GM23338 (cell line): ENCODE data around the gene INTS2. TPM values are rescaled to one million over a fixed set of nuclear protein-coding genes. Genes with fewer than 3 reads are reported as not detected.
"Not testable (repeated sequence)": the region's sequence is repeated elsewhere in the genome, so short reads cannot be mapped to it uniquely, and the experiment has no call there.

ENCODE experiments used
- ATAC-seq: fragments of 200-7000 bp; cut with Tn5 transposase; 3 replicates; pipeline ENCODE4 v1.9.1; 2020
- DNase-seq: peaks from one replicate; pipeline ENCODE4 v3.0.0-alpha.2; 2015; ENCODE audit warnings: low spot score
- H2AFZ ChIP-seq: fragments of 200-600 bp; sonication (generic); 2 replicates; pipeline ENCODE4 v1.8.0; 2016; ENCODE audit warnings: antibody characterized with exemption, mild to moderate bottlenecking, moderate library complexity
- H3F3A ChIP-seq: fragments of 200-600 bp; sonication (generic); replicated peaks from 2 replicates; pipeline ENCODE4 v1.8.0; 2017; ENCODE audit warnings: antibody characterized with exemption, mixed run types, low read depth
- H3K27ac ChIP-seq: fragments of 200-600 bp; sonication (generic); 2 replicates; pipeline ENCODE4 v1.6.1; 2016; ENCODE audit warnings: low read depth
- H3K27me3 ChIP-seq: fragments of 200-600 bp; sonication (generic); 2 replicates; pipeline ENCODE4 v1.8.0; 2016; ENCODE audit warnings: mild to moderate bottlenecking, mixed run types, moderate library complexity; ENCODE audit not compliant: insufficient read depth
- H3K36me3 ChIP-seq: fragments of 200-600 bp; sonication (generic); 2 replicates; pipeline ENCODE4 v1.8.0; 2016; ENCODE audit warnings: mild to moderate bottlenecking; ENCODE audit not compliant: insufficient read depth
- H3K4me1 ChIP-seq: fragments of 200-600 bp; sonication (generic); 2 replicates; pipeline ENCODE4 v1.8.0; 2016; ENCODE audit warnings: mild to moderate bottlenecking, moderate library complexity; ENCODE audit not compliant: insufficient read depth
- H3K4me2 ChIP-seq: fragments of 200-600 bp; sonication (generic); 2 replicates; pipeline ENCODE4 v1.7.1; 2017; ENCODE audit warnings: mixed run types
- H3K4me3 ChIP-seq: fragments of 200-600 bp; sonication (generic); 2 replicates; pipeline ENCODE4 v1.6.1; 2016; ENCODE audit warnings: mixed run types
- H3K79me2 ChIP-seq: fragments of 200-600 bp; sonication (generic); replicated peaks from 2 replicates; pipeline ENCODE4 v1.8.0; 2017; ENCODE audit warnings: mild to moderate bottlenecking; ENCODE audit not compliant: insufficient read depth
- H3K9me2 ChIP-seq: fragments of 200-600 bp; sonication (generic); 2 replicates; pipeline ENCODE4 v1.8.0; 2017; ENCODE audit not compliant: insufficient read depth
- H4K20me1 ChIP-seq: fragments of 200-600 bp; sonication (generic); replicated peaks from 2 replicates; pipeline ENCODE4 v1.8.0; 2017; ENCODE audit warnings: mild to moderate bottlenecking; ENCODE audit not compliant: insufficient read depth
- H3K27ac Mint-ChIP-seq: 2 replicates; pipeline ENCODE4 v1.8.0; 2020; ENCODE audit warnings: inconsistent platforms, mild to moderate bottlenecking, moderate library complexity, mixed read lengths
- H3K27me3 Mint-ChIP-seq: 3 replicates; pipeline ENCODE4 v1.8.0; 2022; ENCODE audit warnings: low read depth, mild to moderate bottlenecking, moderate library complexity, mixed read lengths, inconsistent platforms; ENCODE audit not compliant: insufficient read depth, poor library complexity
- H3K36me3 Mint-ChIP-seq: 3 replicates; pipeline ENCODE4 v1.8.0; 2021; ENCODE audit warnings: low read depth, mild to moderate bottlenecking, inconsistent platforms, moderate library complexity, mixed read lengths
- H3K4me1 Mint-ChIP-seq: 3 replicates; pipeline ENCODE4 v1.8.0; 2020; ENCODE audit warnings: mild to moderate bottlenecking, inconsistent platforms, mixed read lengths
- H3K4me3 Mint-ChIP-seq: 3 replicates; pipeline ENCODE4 v1.8.0; 2021; ENCODE audit warnings: moderate library complexity, mild to moderate bottlenecking, inconsistent platforms, mixed read lengths
- H3K9me3 Mint-ChIP-seq: 3 replicates; pipeline ENCODE4 v1.8.0; 2020; ENCODE audit warnings: moderate library complexity, mild to moderate bottlenecking, inconsistent platforms, mixed read lengths
- JUNB ChIP-seq: IDR thresholded peaks from one replicate; pipeline ENCODE4 v1.6.1; 2016; ENCODE audit warnings: antibody characterized with exemption; ENCODE audit not compliant: unreplicated experiment
- NANOG ChIP-seq: IDR thresholded peaks from 2 replicates; pipeline ENCODE4 v1.6.1; 2016; ENCODE audit warnings: antibody characterized with exemption, borderline replicate concordance
- STAT1 ChIP-seq: IDR thresholded peaks from one replicate; pipeline ENCODE4 v1.6.1; 2016; ENCODE audit warnings: antibody characterized with exemption; ENCODE audit not compliant: unreplicated experiment
- polyA plus RNA-seq: library from polyadenylated mRNA; unstranded; fragments of >200 nt; fragmentation: Nextera tagmentation; extraction: Ambion mirVana; gene quantifications from 2 replicates; pipeline ENCODE4 v1.2.1, GENCODE V29; 2016
- total RNA-seq: library from RNA; depleted of rRNA; stranded (reverse); fragments of >200 nt; shearing (Covaris generic); gene quantifications from 2 replicates; pipeline ENCODE4 v1.2.3, GENCODE V29; 2014
- TF ChIP-seq, protein P1 (sequence below): fragments of 250-450 bp; sonication (Bioruptor Pico); IDR thresholded peaks from 2 replicates; pipeline ENCODE4 v1.5.0; 2020; ENCODE audit warnings: mild to moderate bottlenecking, moderate library complexity
- TF ChIP-seq, protein P2 (sequence below), 2 experiments: fragments of 200-600 bp in 1 of 2; sonication (generic) in 1 of 2; conservative IDR thresholded peaks; 2 replicates each; pipeline versions ENCODE4 v1.5.1 to v1.6.1; 2016 to 2017; ENCODE audit warnings: antibody characterized with exemption in 2 of 2, low read depth in 2 of 2, mild to moderate bottlenecking in 2 of 2, moderate library complexity in 1 of 2

The INTS2 gene
- total and polyA plus RNA-seq, 2 experiments from 2014 or later, result 5.9 to 31.6 TPM

DNA sequence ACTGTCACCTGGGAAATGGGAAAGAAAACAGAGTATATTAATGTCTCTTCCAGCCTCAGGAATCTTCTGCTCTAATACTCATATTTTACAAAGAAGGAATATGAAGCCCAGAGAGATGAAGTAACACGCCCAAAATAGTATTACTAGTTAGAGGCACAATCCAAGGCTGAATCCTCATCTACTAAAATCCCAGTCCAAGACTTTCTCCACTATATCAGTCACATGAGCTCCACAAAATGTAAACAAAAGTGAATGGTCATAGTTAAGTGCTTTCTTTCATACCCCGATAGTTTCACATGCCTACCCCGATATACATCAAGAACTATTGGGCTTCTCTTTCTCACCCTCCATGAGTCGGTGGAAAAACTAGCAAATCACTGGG is 965 bp downstream of the INTS2 start:
- H3K4me1 Mint-ChIP-seq, result peaks cover 8% of the 10 kb centered on the region
- ATAC-seq, result no peak

DNA sequence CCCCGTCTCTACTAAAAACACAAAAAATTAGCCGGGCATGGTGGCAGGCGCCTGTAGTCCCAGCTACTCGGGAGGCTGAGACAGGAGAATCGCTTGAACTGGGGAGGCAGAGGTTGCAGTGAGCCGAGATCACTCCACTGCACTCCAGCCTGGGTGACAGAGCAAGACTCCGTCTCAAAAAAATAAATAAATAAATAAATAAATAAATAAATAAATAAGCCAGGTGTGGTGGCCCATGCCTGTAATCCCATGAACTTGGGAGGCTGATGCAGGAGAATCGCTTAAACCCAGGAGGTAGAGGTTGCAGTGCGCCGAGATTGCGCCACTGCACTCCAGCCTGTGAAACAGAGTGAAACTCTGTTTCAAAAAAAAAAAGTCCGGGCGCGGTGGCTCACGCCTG is 12.6 kb downstream of the INTS2 start:
- H3K27ac ChIP-seq, H3K4me1 ChIP-seq, H3K27me3 Mint-ChIP-seq, H3K9me3 Mint-ChIP-seq, H3K27me3 ChIP-seq, DNase-seq, H3K4me3 Mint-ChIP-seq, H3F3A ChIP-seq, H2AFZ ChIP-seq, H3K27ac Mint-ChIP-seq, H3K9me2 ChIP-seq, H3K4me3 ChIP-seq, H3K4me1 Mint-ChIP-seq, H3K4me2 ChIP-seq, ATAC-seq: not testable (repeated sequence)
- Histone ChIP-seq H4K20me1 (peaks cover 24% of the 10 kb centered on the region), H3K79me2 (peaks cover 16% of the 10 kb centered on the region), H3K36me3 (peaks cover 34% of the 10 kb centered on the region)
- H3K36me3 Mint-ChIP-seq, result peaks cover 55% of the 10 kb centered on the region

More for the DNA sequence above, 965 bp downstream of the INTS2 start:
- TF ChIP-seq STAT1, result no peak
- Histone ChIP-seq H3K4me1 (no peaks in the 10 kb centered on the region), H4K20me1 (no peaks in the 10 kb centered on the region; the same call in none of the 2 replicates), H3K27ac (peak overlapping the region; percentile 81; the same call in 1 of the 2 replicates), H3K9me2 (no peaks in the 10 kb centered on the region; the same call in 1 of the 2 replicates), H3K4me2 (peak overlapping the region; percentile 78), H3K36me3 (peaks cover 13% of the 10 kb centered on the region; the same call in 1 of the 2 replicates), H2AFZ (peak overlapping the region; percentile 82), H3K27me3 (no peaks in the 10 kb centered on the region), H3K4me3 (peak overlapping the region; percentile 76), H3F3A (no peaks in the 10 kb centered on the region; the same call in 1 of the 2 replicates), H3K79me2 (peaks cover 9% of the 10 kb centered on the region)
- no peak for DNase-seq
- Mint-ChIP-seq H3K27ac (peak overlapping the region; percentile 93), H3K27me3 (peaks cover 4% of the 10 kb centered on the region), H3K36me3 (peaks cover 28% of the 10 kb centered on the region), H3K4me3 (peak overlapping the region; percentile 93), H3K9me3 (no peaks in the 10 kb centered on the region)

DNA sequence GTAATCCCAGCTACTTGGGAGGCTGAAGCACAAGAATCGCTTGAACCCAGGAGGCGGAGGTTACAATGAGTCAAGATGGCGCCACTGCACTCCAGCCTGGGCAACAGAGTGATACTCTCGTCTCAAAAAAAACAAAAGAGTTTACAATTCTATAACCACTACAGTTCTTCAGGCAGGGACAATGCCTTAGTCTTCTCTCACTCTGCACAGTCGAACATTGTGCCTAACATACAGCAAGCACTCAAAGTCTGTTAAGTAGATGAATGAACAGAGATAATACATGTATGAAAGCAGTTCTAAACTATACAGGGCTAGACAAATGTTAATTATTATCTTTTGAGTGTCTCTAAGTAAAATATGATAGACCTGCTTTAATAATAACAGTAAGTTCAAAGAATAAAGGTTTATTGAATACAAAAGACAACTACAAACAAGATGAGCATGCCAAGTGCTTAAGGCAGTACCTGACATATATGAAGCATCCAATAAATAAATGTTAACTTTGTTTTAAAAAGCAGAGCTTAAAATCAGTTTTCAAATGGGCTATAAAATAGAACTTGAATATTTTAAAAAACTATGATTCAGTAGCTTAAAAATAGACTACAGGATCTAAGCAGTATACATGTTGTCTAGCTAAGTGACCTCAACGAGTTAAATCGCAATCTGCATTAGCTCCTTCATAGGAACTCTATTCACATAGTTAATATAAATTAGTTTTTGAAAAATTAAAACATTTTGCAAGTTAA is 19.3 kb downstream of the INTS2 start:
- H3K36me3 ChIP-seq, result peaks cover 31% of the 10 kb centered on the region
- TF ChIP-seq, protein P1, sequence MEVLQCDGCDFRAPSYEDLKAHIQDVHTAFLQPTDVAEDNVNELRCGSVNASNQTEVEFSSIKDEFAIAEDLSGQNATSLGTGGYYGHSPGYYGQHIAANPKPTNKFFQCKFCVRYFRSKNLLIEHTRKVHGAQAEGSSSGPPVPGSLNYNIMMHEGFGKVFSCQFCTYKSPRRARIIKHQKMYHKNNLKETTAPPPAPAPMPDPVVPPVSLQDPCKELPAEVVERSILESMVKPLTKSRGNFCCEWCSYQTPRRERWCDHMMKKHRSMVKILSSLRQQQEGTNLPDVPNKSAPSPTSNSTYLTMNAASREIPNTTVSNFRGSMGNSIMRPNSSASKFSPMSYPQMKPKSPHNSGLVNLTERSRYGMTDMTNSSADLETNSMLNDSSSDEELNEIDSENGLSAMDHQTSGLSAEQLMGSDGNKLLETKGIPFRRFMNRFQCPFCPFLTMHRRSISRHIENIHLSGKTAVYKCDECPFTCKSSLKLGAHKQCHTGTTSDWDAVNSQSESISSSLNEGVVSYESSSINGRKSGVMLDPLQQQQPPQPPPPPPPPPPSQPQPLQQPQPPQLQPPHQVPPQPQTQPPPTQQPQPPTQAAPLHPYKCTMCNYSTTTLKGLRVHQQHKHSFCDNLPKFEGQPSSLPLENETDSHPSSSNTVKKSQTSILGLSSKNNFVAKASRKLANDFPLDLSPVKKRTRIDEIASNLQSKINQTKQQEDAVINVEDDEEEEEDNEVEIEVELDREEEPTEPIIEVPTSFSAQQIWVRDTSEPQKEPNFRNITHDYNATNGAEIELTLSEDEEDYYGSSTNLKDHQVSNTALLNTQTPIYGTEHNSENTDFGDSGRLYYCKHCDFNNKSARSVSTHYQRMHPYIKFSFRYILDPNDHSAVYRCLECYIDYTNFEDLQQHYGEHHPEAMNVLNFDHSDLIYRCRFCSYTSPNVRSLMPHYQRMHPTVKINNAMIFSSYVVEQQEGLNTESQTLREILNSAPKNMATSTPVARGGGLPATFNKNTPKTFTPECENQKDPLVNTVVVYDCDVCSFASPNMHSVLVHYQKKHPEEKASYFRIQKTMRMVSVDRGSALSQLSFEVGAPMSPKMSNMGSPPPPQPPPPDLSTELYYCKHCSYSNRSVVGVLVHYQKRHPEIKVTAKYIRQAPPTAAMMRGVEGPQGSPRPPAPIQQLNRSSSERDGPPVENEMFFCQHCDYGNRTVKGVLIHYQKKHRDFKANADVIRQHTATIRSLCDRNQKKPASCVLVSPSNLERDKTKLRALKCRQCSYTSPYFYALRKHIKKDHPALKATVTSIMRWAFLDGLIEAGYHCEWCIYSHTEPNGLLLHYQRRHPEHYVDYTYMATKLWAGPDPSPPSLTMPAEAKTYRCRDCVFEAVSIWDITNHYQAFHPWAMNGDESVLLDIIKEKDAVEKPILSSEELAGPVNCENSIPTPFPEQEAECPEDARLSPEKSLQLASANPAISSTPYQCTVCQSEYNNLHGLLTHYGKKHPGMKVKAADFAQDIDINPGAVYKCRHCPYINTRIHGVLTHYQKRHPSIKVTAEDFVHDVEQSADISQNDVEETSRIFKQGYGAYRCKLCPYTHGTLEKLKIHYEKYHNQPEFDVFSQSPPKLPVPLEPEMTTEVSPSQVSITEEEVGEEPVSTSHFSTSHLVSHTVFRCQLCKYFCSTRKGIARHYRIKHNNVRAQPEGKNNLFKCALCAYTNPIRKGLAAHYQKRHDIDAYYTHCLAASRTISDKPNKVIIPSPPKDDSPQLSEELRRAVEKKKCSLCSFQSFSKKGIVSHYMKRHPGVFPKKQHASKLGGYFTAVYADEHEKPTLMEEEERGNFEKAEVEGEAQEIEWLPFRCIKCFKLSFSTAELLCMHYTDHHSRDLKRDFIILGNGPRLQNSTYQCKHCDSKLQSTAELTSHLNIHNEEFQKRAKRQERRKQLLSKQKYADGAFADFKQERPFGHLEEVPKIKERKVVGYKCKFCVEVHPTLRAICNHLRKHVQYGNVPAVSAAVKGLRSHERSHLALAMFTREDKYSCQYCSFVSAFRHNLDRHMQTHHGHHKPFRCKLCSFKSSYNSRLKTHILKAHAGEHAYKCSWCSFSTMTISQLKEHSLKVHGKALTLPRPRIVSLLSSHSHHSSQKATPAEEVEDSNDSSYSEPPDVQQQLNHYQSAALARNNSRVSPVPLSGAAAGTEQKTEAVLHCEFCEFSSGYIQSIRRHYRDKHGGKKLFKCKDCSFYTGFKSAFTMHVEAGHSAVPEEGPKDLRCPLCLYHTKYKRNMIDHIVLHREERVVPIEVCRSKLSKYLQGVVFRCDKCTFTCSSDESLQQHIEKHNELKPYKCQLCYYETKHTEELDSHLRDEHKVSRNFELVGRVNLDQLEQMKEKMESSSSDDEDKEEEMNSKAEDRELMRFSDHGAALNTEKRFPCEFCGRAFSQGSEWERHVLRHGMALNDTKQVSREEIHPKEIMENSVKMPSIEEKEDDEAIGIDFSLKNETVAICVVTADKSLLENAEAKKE (CRISPR knock-in tag), result no peak
- TF ChIP-seq, protein P2, sequence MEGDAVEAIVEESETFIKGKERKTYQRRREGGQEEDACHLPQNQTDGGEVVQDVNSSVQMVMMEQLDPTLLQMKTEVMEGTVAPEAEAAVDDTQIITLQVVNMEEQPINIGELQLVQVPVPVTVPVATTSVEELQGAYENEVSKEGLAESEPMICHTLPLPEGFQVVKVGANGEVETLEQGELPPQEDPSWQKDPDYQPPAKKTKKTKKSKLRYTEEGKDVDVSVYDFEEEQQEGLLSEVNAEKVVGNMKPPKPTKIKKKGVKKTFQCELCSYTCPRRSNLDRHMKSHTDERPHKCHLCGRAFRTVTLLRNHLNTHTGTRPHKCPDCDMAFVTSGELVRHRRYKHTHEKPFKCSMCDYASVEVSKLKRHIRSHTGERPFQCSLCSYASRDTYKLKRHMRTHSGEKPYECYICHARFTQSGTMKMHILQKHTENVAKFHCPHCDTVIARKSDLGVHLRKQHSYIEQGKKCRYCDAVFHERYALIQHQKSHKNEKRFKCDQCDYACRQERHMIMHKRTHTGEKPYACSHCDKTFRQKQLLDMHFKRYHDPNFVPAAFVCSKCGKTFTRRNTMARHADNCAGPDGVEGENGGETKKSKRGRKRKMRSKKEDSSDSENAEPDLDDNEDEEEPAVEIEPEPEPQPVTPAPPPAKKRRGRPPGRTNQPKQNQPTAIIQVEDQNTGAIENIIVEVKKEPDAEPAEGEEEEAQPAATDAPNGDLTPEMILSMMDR (conservative IDR thresholded peaks at IDR 0.05; ENCODE audit: low read depth in 2 of 2), result no peak
- no peak for TF ChIP-seq JUNB
- TF ChIP-seq NANOG, result no peak

More for the DNA sequence above, 19.3 kb downstream of the INTS2 start:
- Mint-ChIP-seq H3K27me3 (no peaks in the 10 kb centered on the region), H3K4me1 (no peaks in the 10 kb centered on the region), H3K36me3 (peaks cover 31% of the 10 kb centered on the region), H3K9me3 (no peaks in the 10 kb centered on the region), H3K27ac (no peak overlapping the region), H3K4me3 (no peak overlapping the region)
- H2AFZ ChIP-seq, result no peak overlapping the region
- no peak overlapping the region for H3K4me3 ChIP-seq
- no peak overlapping the region for H3K4me2 ChIP-seq
- ATAC-seq, result no peak
- no peak overlapping the region for H3K27ac ChIP-seq
- no peaks in the 10 kb centered on the region for H3K4me1 ChIP-seq
- no peaks in the 10 kb centered on the region for H3K9me2 ChIP-seq
- no peaks in the 10 kb centered on the region for H3K79me2 ChIP-seq
- H3F3A ChIP-seq, result no peaks in the 10 kb centered on the region
- DNase-seq, result no peak
- H4K20me1 ChIP-seq, result peaks cover 9% of the 10 kb centered on the region
- no peaks in the 10 kb centered on the region for H3K27me3 ChIP-seq
